Measurements from ENCODE around the gene PCDHGC3. TPM values are rescaled to one million over a fixed set of nuclear protein-coding genes. Genes with fewer than 3 reads are reported as not detected.

Gene PCDHGC3
- total RNA-seq, 1 donor from 2014 or later = not detected

DNA sequence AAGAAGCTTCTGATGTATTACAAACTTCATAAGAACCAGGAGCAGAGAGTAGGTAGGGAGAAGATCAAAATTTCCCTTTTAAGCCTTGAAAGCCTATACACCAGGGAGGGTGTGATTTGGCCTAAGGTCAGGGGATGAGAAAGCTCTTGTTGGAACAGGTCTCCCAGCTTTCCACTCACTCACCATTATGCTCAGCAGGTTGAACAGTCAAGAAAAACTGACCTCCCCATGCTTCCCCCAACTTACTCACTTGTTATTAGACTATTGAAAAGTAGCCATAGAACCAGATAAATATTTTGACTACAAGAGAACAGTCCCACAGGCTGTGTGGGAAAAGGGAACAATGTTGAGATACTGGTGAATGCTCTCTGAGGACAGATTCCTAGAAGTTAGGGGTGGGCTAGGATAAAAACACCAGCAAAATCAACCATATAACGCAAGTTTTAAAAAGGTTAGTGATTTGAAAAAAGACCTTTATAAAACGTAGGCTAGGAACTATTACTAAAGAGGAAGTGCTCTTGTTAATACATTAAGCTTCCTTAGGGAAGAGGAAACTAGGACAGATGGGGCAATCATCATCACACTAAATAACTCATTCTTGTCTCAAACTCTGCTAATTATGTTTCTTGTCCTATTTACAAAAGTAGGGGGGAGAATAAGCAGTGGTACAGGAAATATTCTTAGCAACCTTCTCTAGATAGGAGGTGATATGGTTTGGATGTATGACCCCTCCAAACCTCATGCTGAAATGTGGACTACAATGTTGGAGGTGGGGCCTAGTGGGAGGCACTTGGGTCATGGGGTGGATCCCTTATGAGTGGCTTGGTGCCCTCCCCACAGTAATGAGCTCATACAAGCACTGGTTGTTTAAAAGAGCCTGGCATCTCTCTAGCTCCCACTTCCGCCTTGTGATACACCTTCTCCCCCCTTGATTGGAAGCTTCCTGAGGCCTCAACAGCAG is 44.1 kb downstream of the PCDHGC3 start:
- intact Hi-C loops (cut with micrococcal nuclease) = no loop called here

DNA sequence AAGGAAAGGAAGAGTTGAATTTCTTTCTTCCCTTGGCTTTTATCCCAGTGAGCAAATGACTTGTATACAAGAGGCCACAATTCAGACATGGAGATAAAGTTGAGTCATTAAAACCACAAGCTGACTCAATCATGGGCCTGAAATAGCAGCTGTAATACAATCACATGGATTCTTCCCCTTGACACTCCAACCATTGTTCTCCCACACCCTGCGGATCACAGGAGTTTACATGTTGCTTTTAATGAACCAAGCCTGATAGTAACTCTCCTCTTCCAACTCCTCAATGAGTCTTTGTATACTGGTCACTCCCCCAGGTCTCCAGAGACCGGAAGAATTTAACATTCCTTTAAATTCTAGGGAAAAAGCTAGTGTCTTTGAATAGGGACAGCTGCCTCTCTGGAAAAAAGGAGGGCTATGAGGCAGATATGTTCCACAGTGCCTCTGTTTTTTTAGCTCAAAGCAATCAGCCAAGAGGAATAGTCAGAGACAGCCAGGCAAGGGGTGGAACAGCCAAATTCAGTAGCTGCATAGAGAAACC is 45.5 kb downstream of the PCDHGC3 start:
- intact Hi-C loops (cut with micrococcal nuclease) = no loop called here

GRCh38 chr5:141522301-141522700 is 46.5 kb downstream of the PCDHGC3 start:
- intact Hi-C loops (cut with micrococcal nuclease) = no loop called here

GRCh38 chr5:141523991-141524390 is 48.2 kb downstream of the PCDHGC3 start:
- intact Hi-C loops (cut with micrococcal nuclease) = loop anchor here (1.0 to 2.0 kb wide), 7 partner anchors 12 to 279 kb away; partner anchors contain the start of genes PCDHB15, PCDHGA10, PCDHGB2 and PCDHGB7

- intact Hi-C loops (cut with micrococcal nuclease) = loop anchor here (1.0 to 2.0 kb wide), 9 partner anchors 13 to 280 kb away; partner anchors contain the start of genes PCDHB15, PCDHGA10, PCDHGB2 and PCDHGB7
These were observed 49.1 kb downstream of the PCDHGC3 start for GRCh38 chr5:141524604-141525597.

- intact Hi-C loops (cut with micrococcal nuclease) = loop anchor here (1.0 to 2.0 kb wide), 3 partner anchors 33 to 113 kb away; partner anchors contain the start of gene PCDHGA10
These were observed 49.9 kb downstream of the PCDHGC3 start for GRCh38 chr5:141525653-141526052.

GRCh38 chr5:141527426-141527825 is 51.7 kb downstream of the PCDHGC3 start:
- intact Hi-C loops (cut with micrococcal nuclease) = no loop called here

Other genes starting within 250 kb of the PCDHGC3 start
- gene PCDHB15, start 230.6 kb upstream of the PCDHGC3 start, total RNA-seq = not detected in 2 replicates
- gene SLC25A2, start 171.9 kb upstream of the PCDHGC3 start, total RNA-seq = 0.44 and 0.56 TPM in 2 replicates
- 61.0 and 65.9 TPM in 2 replicates for gene TAF7, start 155.2 kb upstream of the PCDHGC3 start, total RNA-seq
- gene PCDHGA1, start 145.5 kb upstream of the PCDHGC3 start, total RNA-seq = 0.15 and 0.17 TPM in 2 replicates
- gene PCDHGA2, start 137.2 kb upstream of the PCDHGC3 start, total RNA-seq = 0.05 and 0.07 TPM in 2 replicates
- 0.07 and 0.34 TPM in 2 replicates for gene PCDHGA3, start 132.1 kb upstream of the PCDHGC3 start, total RNA-seq
- 0.15 and 0.17 TPM in 2 replicates for gene PCDHGB1, start 125.9 kb upstream of the PCDHGC3 start, total RNA-seq
- 0.74 and 0.98 TPM in 2 replicates for gene PCDHGA4, start 120.9 kb upstream of the PCDHGC3 start, total RNA-seq
- 1.0 and 1.3 TPM in 2 replicates for gene PCDHGB2, start 116.0 kb upstream of the PCDHGC3 start, total RNA-seq
- gene PCDHGA5, start 111.8 kb upstream of the PCDHGC3 start, total RNA-seq = 0.46 and 0.49 TPM in 2 replicates
- 0.88 and 1.3 TPM in 2 replicates for gene PCDHGB3, start 105.7 kb upstream of the PCDHGC3 start, total RNA-seq
- gene PCDHGA6, start 102.1 kb upstream of the PCDHGC3 start, total RNA-seq = 0.44 and 0.80 TPM in 2 replicates
- 0.15 and 0.24 TPM in 2 replicates for gene PCDHGA7, start 93.2 kb upstream of the PCDHGC3 start, total RNA-seq
- 0.17 TPM in 2 replicates for gene PCDHGB4, start 88.3 kb upstream of the PCDHGC3 start, total RNA-seq
- 0.07 and 0.15 TPM in 2 replicates for gene PCDHGA8, start 83.3 kb upstream of the PCDHGC3 start, total RNA-seq
- 0.46 and 0.66 TPM in 2 replicates for gene PCDHGB5, start 78.0 kb upstream of the PCDHGC3 start, total RNA-seq
- gene PCDHGA9, start 73.2 kb upstream of the PCDHGC3 start, total RNA-seq = 0.17 and 0.27 TPM in 2 replicates
- gene PCDHGB6, start 67.9 kb upstream of the PCDHGC3 start, total RNA-seq = 0.22 and 0.37 TPM in 2 replicates
- 0.20 and 0.27 TPM in 2 replicates for gene PCDHGA10, start 63.0 kb upstream of the PCDHGC3 start, total RNA-seq
- 0.07 and 0.29 TPM in 2 replicates for gene PCDHGB7, start 58.3 kb upstream of the PCDHGC3 start, total RNA-seq
- 0.24 and 0.32 TPM in 2 replicates for gene PCDHGA11, start 54.9 kb upstream of the PCDHGC3 start, total RNA-seq
- 0.12 and 0.20 TPM in 2 replicates for gene PCDHGA12, start 45.5 kb upstream of the PCDHGC3 start, total RNA-seq
- gene PCDHGC4, start 9.1 kb downstream of the PCDHGC3 start, total RNA-seq = 0.37 TPM in 1 of 2 replicates, not detected in the other
- not detected in 2 replicates for gene PCDHGC5, start 13.1 kb downstream of the PCDHGC3 start, total RNA-seq
- 273 and 283 TPM in 2 replicates for gene DIAPH1, start 143.0 kb downstream of the PCDHGC3 start, total RNA-seq
- 77.6 and 87.0 TPM in 2 replicates for gene HDAC3, start 160.9 kb downstream of the PCDHGC3 start, total RNA-seq
- gene RELL2, start 161.0 kb downstream of the PCDHGC3 start, total RNA-seq = 18.2 and 19.3 TPM in 2 replicates
- gene FCHSD1, start 175.5 kb downstream of the PCDHGC3 start, total RNA-seq = 59.0 and 60.5 TPM in 2 replicates
- gene ARAP3, start 206.3 kb downstream of the PCDHGC3 start, total RNA-seq = 8.3 and 8.7 TPM in 2 replicates

All from T-helper 1 cell treated with Interleukin-12 subunit alpha and Interleukin-12 subunit beta and Interleukin-4 antibody, amounts not matched to agents 30 ng/mL and 1 ng/mL, for 36 hours (primary cell).